ENCODE results near the gene PNP. TPM values are rescaled to one million over a fixed set of nuclear protein-coding genes. Genes with fewer than 3 reads are reported as not detected.

PNP gene
- total RNA-seq, 1 donor from 2014 or later: 56.8 TPM

DNA sequence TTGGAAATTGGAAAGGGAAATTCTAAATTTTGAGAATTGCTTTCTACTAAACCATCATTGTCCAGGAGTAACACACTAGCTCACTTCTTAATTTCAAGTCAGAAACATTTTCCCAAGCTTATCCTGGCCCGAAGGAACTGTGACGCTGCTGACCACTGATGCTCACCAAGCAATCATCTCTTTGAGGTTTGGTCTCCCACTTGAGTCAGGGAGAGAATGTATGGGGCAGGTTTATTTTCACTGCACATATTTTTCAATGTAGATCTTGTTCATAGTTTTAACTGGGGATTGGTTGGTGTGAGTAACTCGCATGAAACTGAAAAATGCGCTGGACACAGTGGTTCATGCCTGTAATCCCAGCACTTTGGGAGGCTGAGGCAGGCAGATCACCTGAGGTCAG, 23.3 kb downstream of the PNP start:
- no peaks in the 10 kb centered on the region for H3K36me3 Mint-ChIP-seq (ENCODE audit: low read depth, unreplicated experiment)
- Histone ChIP-seq H3K4me3 (ENCODE audit: insufficient read depth, low read depth, low read length) (no peak overlapping the region), H2AFZ (ENCODE audit: low read depth, low read length) (no peak overlapping the region), H3K4me2 (ENCODE audit: low read length) (no peak overlapping the region), H3K27me3 (ENCODE audit: insufficient read depth, low read length) (no peaks in the 10 kb centered on the region), H3K36me3 (ENCODE audit: insufficient read depth, low read length) (no peaks in the 10 kb centered on the region), H3K9ac (ENCODE audit: low read length) (no peak overlapping the region), H4K20me1 (ENCODE audit: insufficient read depth, low read length) (no peaks in the 10 kb centered on the region), H3K79me2 (ENCODE audit: insufficient read depth, low read length) (no peaks in the 10 kb centered on the region), H3K4me1 (ENCODE audit: insufficient read depth, low read length) (no peaks in the 10 kb centered on the region), H3K9me3 (ENCODE audit: insufficient read depth, low read depth, low read length) (no peaks in the 10 kb centered on the region), H3K27ac (ENCODE audit: low read depth, low read length) (no peak overlapping the region)
- FAIRE-seq (no peak), DNase-seq (ENCODE audit: low read depth) (peak; percentile 37)
- H3K27ac Mint-ChIP-seq (ENCODE audit: unreplicated experiment): no peak overlapping the region
- no peaks in the 10 kb centered on the region for H3K27me3 Mint-ChIP-seq (ENCODE audit: low read depth, unreplicated experiment)
- no peaks in the 10 kb centered on the region for H3K9me3 Mint-ChIP-seq (ENCODE audit: unreplicated experiment)
- no peak overlapping the region for H3K4me3 Mint-ChIP-seq (ENCODE audit: unreplicated experiment)
- TF ChIP-seq CTCF (IDR thresholded peaks at IDR 0.05; ENCODE audit: insufficient read depth, low read depth, low read length) (no peak), EZH2 (IDR thresholded peaks at IDR 0.05; ENCODE audit: insufficient read depth, low read length) (no peak)
- peaks cover 16% of the 10 kb centered on the region for H3K4me1 Mint-ChIP-seq (ENCODE audit: low read depth, unreplicated experiment)

DNA sequence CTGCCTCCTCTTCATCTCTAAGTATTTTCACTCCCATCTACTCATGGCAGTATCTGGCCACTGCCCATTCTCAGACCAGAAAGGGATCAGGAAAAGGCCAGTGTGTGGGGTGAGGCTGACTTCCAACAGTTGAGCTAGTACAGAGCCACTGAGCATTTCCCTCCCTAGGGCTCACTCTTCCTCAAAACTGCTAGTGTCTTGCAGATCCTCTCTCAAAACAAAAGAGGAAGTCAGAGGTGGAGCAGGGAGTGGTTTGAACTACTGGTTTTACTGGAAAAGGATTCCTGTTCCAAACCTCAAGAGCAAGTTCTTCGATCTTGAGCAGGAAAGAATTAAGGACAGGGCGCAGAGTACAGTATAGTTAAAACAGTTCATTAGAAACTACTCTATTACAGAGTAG, 24.4 kb downstream of the PNP start:
- H3K27ac Mint-ChIP-seq (ENCODE audit: unreplicated experiment): no peak overlapping the region
- DNase-seq (ENCODE audit: low read depth): no peak
- Histone ChIP-seq H3K9ac (ENCODE audit: low read length) (no peak overlapping the region), H3K79me2 (ENCODE audit: insufficient read depth, low read length) (no peaks in the 10 kb centered on the region), H2AFZ (ENCODE audit: low read depth, low read length) (no peak overlapping the region), H3K4me1 (ENCODE audit: insufficient read depth, low read length) (no peaks in the 10 kb centered on the region), H3K4me2 (ENCODE audit: low read length) (no peak overlapping the region), H4K20me1 (ENCODE audit: insufficient read depth, low read length) (no peaks in the 10 kb centered on the region), H3K4me3 (ENCODE audit: insufficient read depth, low read depth, low read length) (no peak overlapping the region), H3K27ac (ENCODE audit: low read depth, low read length) (no peak overlapping the region), H3K36me3 (ENCODE audit: insufficient read depth, low read length) (no peaks in the 10 kb centered on the region), H3K9me3 (ENCODE audit: insufficient read depth, low read depth, low read length) (no peaks in the 10 kb centered on the region), H3K27me3 (ENCODE audit: insufficient read depth, low read length) (no peaks in the 10 kb centered on the region)
- no peaks in the 10 kb centered on the region for H3K36me3 Mint-ChIP-seq (ENCODE audit: low read depth, unreplicated experiment)
- H3K9me3 Mint-ChIP-seq (ENCODE audit: unreplicated experiment): no peaks in the 10 kb centered on the region
- H3K4me1 Mint-ChIP-seq (ENCODE audit: low read depth, unreplicated experiment): peaks cover 13% of the 10 kb centered on the region
- H3K27me3 Mint-ChIP-seq (ENCODE audit: low read depth, unreplicated experiment): no peaks in the 10 kb centered on the region
- TF ChIP-seq EZH2 (IDR thresholded peaks at IDR 0.05; ENCODE audit: insufficient read depth, low read length) (no peak), CTCF (IDR thresholded peaks at IDR 0.05; ENCODE audit: insufficient read depth, low read depth, low read length) (no peak)
- no peak for FAIRE-seq
- H3K4me3 Mint-ChIP-seq (ENCODE audit: unreplicated experiment): no peak overlapping the region

GRCh38 chr14:20494935-20495766, 25.9 kb downstream of the PNP start:
- H3K27me3 Mint-ChIP-seq (ENCODE audit: low read depth, unreplicated experiment): no peaks in the 10 kb centered on the region
- Histone ChIP-seq H3K9ac (ENCODE audit: low read length) (no peak overlapping the region), H2AFZ (ENCODE audit: low read depth, low read length) (no peak overlapping the region), H3K4me1 (ENCODE audit: insufficient read depth, low read length) (no peaks in the 10 kb centered on the region), H3K4me3 (ENCODE audit: insufficient read depth, low read depth, low read length) (no peak overlapping the region), H3K79me2 (ENCODE audit: insufficient read depth, low read length) (no peaks in the 10 kb centered on the region), H3K9me3 (ENCODE audit: insufficient read depth, low read depth, low read length) (no peaks in the 10 kb centered on the region), H3K27me3 (ENCODE audit: insufficient read depth, low read length) (no peaks in the 10 kb centered on the region), H4K20me1 (ENCODE audit: insufficient read depth, low read length) (no peaks in the 10 kb centered on the region), H3K27ac (ENCODE audit: low read depth, low read length) (no peak overlapping the region), H3K4me2 (ENCODE audit: low read length) (no peak overlapping the region), H3K36me3 (ENCODE audit: insufficient read depth, low read length) (no peaks in the 10 kb centered on the region)
- no peak for TF ChIP-seq EZH2 (IDR thresholded peaks at IDR 0.05; ENCODE audit: insufficient read depth, low read length)
- TF ChIP-seq CTCF (IDR thresholded peaks at IDR 0.05; ENCODE audit: insufficient read depth, low read depth, low read length): no peak
- FAIRE-seq (no peak), DNase-seq (ENCODE audit: low read depth) (no peak)
- H3K4me1 Mint-ChIP-seq (ENCODE audit: low read depth, unreplicated experiment): peaks cover 7% of the 10 kb centered on the region
- H3K27ac Mint-ChIP-seq (ENCODE audit: unreplicated experiment): no peak overlapping the region
- H3K4me3 Mint-ChIP-seq (ENCODE audit: unreplicated experiment): no peak overlapping the region
- H3K36me3 Mint-ChIP-seq (ENCODE audit: low read depth, unreplicated experiment): no peaks in the 10 kb centered on the region
- H3K9me3 Mint-ChIP-seq (ENCODE audit: unreplicated experiment): no peaks in the 10 kb centered on the region
